22Rv1 (cell line): ENCODE measurements around the gene TCP11L1.

Experiments used
- CTCF ChIP-seq: fragments of 450-650 bp; IDR thresholded peaks from 2 replicates; pipeline ENCODE4 v1.5.1; 2017; ENCODE audit warnings: mild to moderate bottlenecking
- ZFX ChIP-seq: fragments of 450-650 bp; IDR thresholded peaks from 2 replicates; pipeline ENCODE4 v1.6.1; 2017; ENCODE audit warnings: antibody characterized with exemption, borderline replicate concordance

GRCh38 chr11:33040862-33041453 is 1.6 kb downstream of the TCP11L1 start:
- no peak for TF ChIP-seq CTCF
- no peak for TF ChIP-seq ZFX
